Fibroblast of lung (primary cell): ENCODE measurements around the gene NECTIN2. TPM values are rescaled to one million over a fixed set of nuclear protein-coding genes. Genes with fewer than 3 reads are reported as not detected.
A peak's percentile ranks its signal among the peaks of the same experiment; 100 is the strongest.

Source experiments
- DNase-seq, 2 donors: peaks; one replicate each; pipeline versions ENCODE4 v3.0.0 to v3.0.0-alpha.2; 2010; ENCODE audit warnings: low read depth in 2 of 2
- H2AFZ ChIP-seq: 2 replicates; pipeline ENCODE4 v1.5.1; 2012; ENCODE audit warnings: low read length, control low read depth, inconsistent platforms
- H3K27ac ChIP-seq: 2 replicates; pipeline ENCODE4 v1.5.1; 2011; ENCODE audit warnings: low read length, control low read depth; ENCODE audit not compliant: insufficient read depth
- H3K27me3 ChIP-seq: 2 replicates; pipeline ENCODE4 v1.5.1; 2011; ENCODE audit warnings: mild to moderate bottlenecking, low read length; ENCODE audit not compliant: control insufficient read depth, insufficient read depth
- H3K36me3 ChIP-seq: 2 replicates; pipeline ENCODE4 v1.5.1; 2011; ENCODE audit warnings: low read length; ENCODE audit not compliant: control insufficient read depth, insufficient read depth
- H3K4me1 ChIP-seq: 2 replicates; pipeline ENCODE4 v1.5.1; 2011; ENCODE audit warnings: low read length; ENCODE audit not compliant: control insufficient read depth, insufficient read depth; ENCODE audit errors: extremely low read depth
- H3K4me2 ChIP-seq: 2 replicates; pipeline ENCODE4 v1.5.1; 2011; ENCODE audit warnings: low read length, control low read depth; ENCODE audit not compliant: insufficient read depth; ENCODE audit errors: extremely low read depth
- H3K4me3 ChIP-seq, 4 experiments: fragments of 200-600 bp in 1 of 4; sonication (generic) in 1 of 4; replicated peaks in 1 of 4; 2 replicates each; pipeline ENCODE4 v1.5.1; 2011 to 2016; ENCODE audit warnings: low read length in 4 of 4, low read depth in 3 of 4, mild to moderate bottlenecking in 3 of 4, control low read depth in 2 of 4, inconsistent platforms in 1 of 4, mixed read lengths in 1 of 4; ENCODE audit not compliant: insufficient read depth in 1 of 4; ENCODE audit errors: control extremely low read depth in 1 of 4
- H3K79me2 ChIP-seq: 2 replicates; pipeline ENCODE4 v1.5.1; 2012; ENCODE audit warnings: mild to moderate bottlenecking, low read length, inconsistent platforms; ENCODE audit not compliant: control insufficient read depth, insufficient read depth
- H3K9ac ChIP-seq: 2 replicates; pipeline ENCODE4 v1.5.1; 2011; ENCODE audit warnings: mild to moderate bottlenecking, low read length, control low read depth; ENCODE audit not compliant: insufficient read depth
- H3K9me3 ChIP-seq: 2 replicates; pipeline ENCODE4 v1.5.1; 2012; ENCODE audit warnings: low read depth, low read length; ENCODE audit not compliant: control insufficient read depth, insufficient read depth
- H4K20me1 ChIP-seq: 2 replicates; pipeline ENCODE4 v1.5.1; 2011; ENCODE audit warnings: low read length; ENCODE audit not compliant: control insufficient read depth, insufficient read depth; ENCODE audit errors: extremely low read depth
- CTCF ChIP-seq, 2 donors: IDR thresholded peaks in 1 of 2; conservative IDR thresholded peaks in 1 of 2; 1 replicate in 1 of 2; 2 replicates in 1 of 2; pipeline ENCODE4 v1.5.1; 2011 to 2012; ENCODE audit warnings: low read length in 2 of 2, control low read depth in 1 of 2, inconsistent platforms in 1 of 2, low read depth in 1 of 2, mild to moderate bottlenecking in 1 of 2
- EZH2 ChIP-seq: IDR thresholded peaks from 2 replicates; pipeline ENCODE4 v1.5.1; 2012; ENCODE audit warnings: low read length, control low read depth, mild to moderate bottlenecking; ENCODE audit errors: missing control alignments
- polyA plus RNA-seq, 2 donors: library from polyadenylated mRNA; depleted of rRNA in 1 of 2; stranded (reverse) in 1 of 2; unstranded in 1 of 2; fragments of >200 nt; gene quantifications; 2 replicates each; pipeline ENCODE4 v1.2.1, GENCODE V29; 2011 to 2012; ENCODE audit warnings: missing spikeins in 1 of 2
- total RNA-seq: library from RNA; depleted of rRNA; stranded (reverse); fragments of >200 nt; gene quantifications from 2 replicates; pipeline ENCODE4 v1.2.1, GENCODE V29; 2014

The NECTIN2 gene
- total and polyA plus RNA-seq, 2 donors (not counting 1 experiment from before 2014, with no cell fraction given) = 70.7 to 77.4 TPM

GRCh38 chr19:44889830-44890365 lies 43.8 kb downstream of the NECTIN2 start:
- peak overlapping the region; percentile 7 to 80 (median 41) for H3K4me3 ChIP-seq
- H3K27me3 ChIP-seq = no peaks in the 10 kb centered on the region
- peaks cover 24% of the 10 kb centered on the region for H3K79me2 ChIP-seq
- no peak for TF ChIP-seq CTCF (conservative IDR thresholded peaks at IDR 0.05 in 1 of 2, IDR thresholded peaks at IDR 0.05 in 1 of 2; ENCODE audit: low read depth in 1 of 2, low read length in 2 of 2)
- TF ChIP-seq EZH2 = no peak
- H3K4me1 ChIP-seq = peaks cover 15% of the 10 kb centered on the region
- DNase-seq = no peak
- no peak overlapping the region for H3K9ac ChIP-seq
- H3K4me2 ChIP-seq = peak overlapping the region; percentile 73
- H3K27ac ChIP-seq = peak overlapping the region; percentile 82
- H3K9me3 ChIP-seq = no peaks in the 10 kb centered on the region
- peak overlapping the region; percentile 18 for H2AFZ ChIP-seq
- no peaks in the 10 kb centered on the region for H4K20me1 ChIP-seq
- H3K36me3 ChIP-seq = peaks cover 22% of the 10 kb centered on the region

GRCh38 chr19:44890366-44891015 lies 44.4 kb downstream of the NECTIN2 start:
- peaks cover 15% of the 10 kb centered on the region for H3K4me1 ChIP-seq

More at GRCh38 chr19:44890366-44891015, 44.4 kb downstream of the NECTIN2 start:
- Histone ChIP-seq H3K36me3 (peaks cover 22% of the 10 kb centered on the region), H3K4me3 (peak overlapping the region; percentile 27 to 80 (median 47)), H3K27ac (peak overlapping the region; percentile 82), H2AFZ (peak overlapping the region; percentile 37), H3K9me3 (no peaks in the 10 kb centered on the region), H3K27me3 (no peaks in the 10 kb centered on the region), H4K20me1 (no peaks in the 10 kb centered on the region), H3K9ac (peak overlapping the region; percentile 68), H3K4me2 (peak overlapping the region; percentile 73), H3K79me2 (peaks cover 24% of the 10 kb centered on the region)
- DNase-seq = peak; percentile 99 to 100
- TF ChIP-seq CTCF (conservative IDR thresholded peaks at IDR 0.05 in 1 of 2, IDR thresholded peaks at IDR 0.05 in 1 of 2; ENCODE audit: low read depth in 1 of 2, low read length in 2 of 2) = no peak
- TF ChIP-seq EZH2 = no peak
